Cardiac atrium fibroblast (primary cell): ENCODE results near the gene CTNNB1. TPM values are rescaled to one million over a fixed set of nuclear protein-coding genes. Genes with fewer than 3 reads are reported as not detected.

Experiments used
- total RNA-seq: library from RNA; depleted of rRNA; stranded (reverse); fragments of >200 nt; gene quantifications from 2 replicates; pipeline ENCODE4 v1.2.3, GENCODE V29; 2015

CTNNB1 gene
- 218 and 327 TPM in 2 replicates for total RNA-seq

DNA sequence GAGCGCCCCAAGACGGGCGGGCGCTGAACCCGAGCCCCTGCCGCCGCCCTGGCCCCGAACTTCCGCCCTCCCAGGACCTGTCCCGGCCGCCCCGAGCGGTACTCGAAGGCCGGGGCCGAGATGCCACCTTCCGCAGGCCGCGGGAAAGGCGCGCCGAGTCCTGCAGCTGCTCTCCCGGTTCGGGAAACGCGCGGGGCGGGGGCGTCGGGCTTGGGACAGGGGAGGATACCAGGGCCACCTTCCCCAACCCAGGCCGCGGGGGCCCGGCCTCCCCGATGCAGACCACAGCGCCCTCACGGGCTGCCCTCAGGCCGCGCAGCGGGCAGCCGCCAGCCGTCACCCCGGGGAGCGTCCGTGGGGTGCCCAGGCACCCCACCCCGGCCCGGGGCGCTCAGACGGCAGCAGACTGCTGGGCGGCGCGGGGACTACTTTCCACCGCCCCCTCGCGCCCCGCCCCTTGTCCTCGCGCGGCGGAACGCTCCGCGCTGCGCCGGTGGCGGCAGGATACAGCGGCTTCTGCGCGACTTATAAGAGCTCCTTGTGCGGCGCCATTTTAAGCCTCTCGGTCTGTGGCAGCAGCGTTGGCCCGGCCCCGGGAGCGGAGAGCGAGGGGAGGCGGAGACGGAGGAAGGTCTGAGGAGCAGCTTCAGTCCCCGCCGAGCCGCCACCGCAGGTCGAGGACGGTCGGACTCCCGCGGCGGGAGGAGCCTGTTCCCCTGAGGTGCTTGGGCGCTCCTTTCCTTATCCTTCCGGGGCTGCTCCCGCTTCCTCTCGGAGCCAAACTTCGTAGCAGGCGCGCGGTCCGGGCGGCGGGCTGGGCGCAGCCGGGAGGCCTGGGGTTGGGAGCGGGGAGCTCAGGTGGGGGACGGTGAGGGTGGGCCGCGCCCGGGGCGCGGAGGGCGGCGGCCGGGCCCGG, at the start of gene CTNNB1:
CTNNB1 (plus strand) TSS at position 556 of the 916 bp plus-strand sequence. CDS start 24,564 bp downstream, outside the sequence.

